ENCODE results near the gene XIRP2.

The XIRP2 gene

GRCh38 chr2:167292430-167293171 is 404.3 kb downstream of the XIRP2 start, which contains the start of gene B3GALT1:
Gene B3GALT1, plus strand, starts transcription at chr2:167293001.
- Histone ChIP-seq H3K4me2 (ENCODE audit: low read length) (peak within 1 kb of the TSS; percentile 85), H3K9me3 (ENCODE audit: control insufficient read depth, low read length) (no peaks in the 10 kb centered on the region), H3K36me3 (ENCODE audit: control insufficient read depth, insufficient read depth, low read length) (no peaks in the 10 kb centered on the region), H3K79me2 (no peaks in the 10 kb centered on the region), H3K27ac (no peak within 1 kb of the TSS), H3K9ac (no peak within 1 kb of the TSS), H3K27me3 (ENCODE audit: control insufficient read depth, insufficient read depth, low read length) (no peaks in the 10 kb centered on the region), H3K4me3 (ENCODE audit: low read depth, low read length) (peak within 1 kb of the TSS; percentile 70), H3K4me1 (peaks cover 2% of the 10 kb centered on the region), H2AFZ (peak within 1 kb of the TSS; percentile 80)
- no peak for TF ChIP-seq CTCF (IDR thresholded peaks at IDR 0.05)

DNA sequence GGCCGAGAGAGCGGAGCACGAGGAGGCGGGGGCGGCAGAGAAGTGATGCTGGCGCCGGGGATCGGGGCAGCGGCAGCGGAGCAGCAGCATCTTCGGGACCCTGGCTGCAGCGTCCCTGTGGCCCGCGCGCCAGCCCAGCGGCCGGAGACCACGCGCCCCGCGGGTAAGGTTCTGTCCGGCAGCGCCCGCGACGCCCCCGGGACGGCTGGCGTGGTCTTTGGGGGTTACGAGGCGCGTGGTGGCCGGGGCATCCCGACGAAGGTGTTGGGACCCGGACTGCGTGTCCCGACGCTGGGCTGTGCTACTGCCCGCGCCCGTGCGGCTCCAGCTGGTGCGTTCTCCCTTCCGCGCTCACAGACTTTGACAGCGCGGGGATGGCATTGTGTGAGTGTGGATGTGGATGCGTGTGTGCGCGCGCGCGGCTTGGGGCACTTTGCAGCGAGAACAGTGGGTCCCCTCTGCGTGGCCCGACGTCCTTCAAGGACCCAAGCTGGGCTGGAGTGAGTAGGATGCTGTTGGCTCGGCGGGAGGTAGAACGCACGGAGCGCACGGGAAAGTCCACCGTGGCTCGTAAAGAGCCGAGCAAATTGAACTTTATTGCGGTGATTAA is 405.0 kb downstream of the XIRP2 start:
- H3K9ac ChIP-seq, result no peak overlapping the region
- no peaks in the 10 kb centered on the region for H3K79me2 ChIP-seq
- H3K4me1 ChIP-seq, result peaks cover 2% of the 10 kb centered on the region
- no peak for TF ChIP-seq CTCF (IDR thresholded peaks at IDR 0.05)
- peak overlapping the region; percentile 67 for H3K4me2 ChIP-seq (ENCODE audit: low read length)
- H3K36me3 ChIP-seq (ENCODE audit: control insufficient read depth, insufficient read depth, low read length), result no peaks in the 10 kb centered on the region
- H3K27ac ChIP-seq, result no peak overlapping the region
- no peaks in the 10 kb centered on the region for H3K27me3 ChIP-seq (ENCODE audit: control insufficient read depth, insufficient read depth, low read length)
- peak overlapping the region; percentile 40 for H2AFZ ChIP-seq
- peak overlapping the region; percentile 44 for H3K4me3 ChIP-seq (ENCODE audit: low read depth, low read length)
- no peaks in the 10 kb centered on the region for H3K9me3 ChIP-seq (ENCODE audit: control insufficient read depth, low read length)

DNA sequence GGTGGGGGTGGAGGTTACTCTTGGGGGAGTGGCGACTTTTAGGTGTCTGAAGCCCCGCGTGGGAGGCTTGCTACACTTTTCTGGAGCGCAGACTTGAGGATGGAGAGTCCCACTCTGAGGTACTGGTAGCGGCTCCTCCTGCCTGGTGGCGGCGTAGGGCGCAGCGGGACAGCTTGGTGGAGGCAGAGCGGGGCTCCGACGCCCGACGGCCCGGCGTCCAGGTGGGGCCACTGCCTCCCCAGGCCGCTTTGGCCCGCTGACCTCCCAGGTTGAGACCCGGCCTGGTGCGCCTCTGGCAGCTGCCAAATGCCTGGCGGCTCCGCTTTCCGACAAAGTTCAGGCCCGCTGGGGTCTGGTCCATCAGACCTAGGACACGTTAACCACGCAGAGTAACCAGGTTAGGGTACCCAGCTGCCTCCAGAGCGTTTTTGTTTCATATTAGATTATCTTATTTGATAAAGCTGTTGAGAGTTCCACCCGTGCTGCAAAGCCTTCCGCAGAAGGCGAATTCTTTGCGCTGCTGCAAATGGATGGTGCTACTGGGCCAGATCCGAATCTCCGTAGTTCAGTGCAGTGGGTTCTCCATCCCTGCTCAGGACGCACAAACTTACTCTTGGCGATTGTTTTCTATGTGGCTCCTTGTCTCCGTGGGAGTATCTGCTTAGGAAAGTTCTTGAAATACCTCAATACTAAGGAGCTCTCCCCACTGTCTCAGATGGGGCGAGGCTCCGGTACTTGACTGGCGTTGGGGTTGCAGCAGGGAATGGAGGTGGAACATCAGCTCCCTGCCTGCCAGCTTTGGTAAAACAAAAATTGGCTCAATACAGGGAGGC is 405.9 kb downstream of the XIRP2 start:
- Histone ChIP-seq H3K4me2 (ENCODE audit: low read length) (peak overlapping the region; percentile 54), H3K9ac (no peak overlapping the region), H2AFZ (no peak overlapping the region), H3K9me3 (ENCODE audit: control insufficient read depth, low read length) (no peaks in the 10 kb centered on the region), H3K36me3 (ENCODE audit: control insufficient read depth, insufficient read depth, low read length) (no peaks in the 10 kb centered on the region), H3K4me1 (peaks cover 2% of the 10 kb centered on the region), H3K27ac (no peak overlapping the region), H3K79me2 (no peaks in the 10 kb centered on the region), H3K27me3 (ENCODE audit: control insufficient read depth, insufficient read depth, low read length) (no peaks in the 10 kb centered on the region), H3K4me3 (ENCODE audit: low read depth, low read length) (peak overlapping the region; percentile 29)
- no peak for TF ChIP-seq CTCF (IDR thresholded peaks at IDR 0.05)

- Histone ChIP-seq H3K79me2 (no peaks in the 10 kb centered on the region), H3K27me3 (ENCODE audit: control insufficient read depth, insufficient read depth, low read length) (no peaks in the 10 kb centered on the region), H3K9ac (no peak overlapping the region), H3K4me2 (ENCODE audit: low read length) (peak overlapping the region; percentile 54), H3K27ac (no peak overlapping the region), H3K4me1 (peaks cover 2% of the 10 kb centered on the region), H3K36me3 (ENCODE audit: control insufficient read depth, insufficient read depth, low read length) (no peaks in the 10 kb centered on the region), H2AFZ (no peak overlapping the region), H3K9me3 (ENCODE audit: control insufficient read depth, low read length) (no peaks in the 10 kb centered on the region), H3K4me3 (ENCODE audit: low read depth, low read length) (peak overlapping the region; percentile 29)
- TF ChIP-seq CTCF (IDR thresholded peaks at IDR 0.05), result no peak
Observed at GRCh38 chr2:167294776-167295140, 406.5 kb downstream of the XIRP2 start.
